Astrocyte (in vitro differentiated cells and primary cell): ENCODE results near the gene CARM1.

Source experiments
- CTCF ChIP-seq: IDR thresholded peaks from 2 replicates; pipeline ENCODE4 v1.5.1; 2011; ENCODE audit warnings: low read depth, mild to moderate bottlenecking, inconsistent platforms, low read length, moderate library complexity; ENCODE audit not compliant: insufficient read depth
- EZH2 ChIP-seq: IDR thresholded peaks from 2 replicates; pipeline ENCODE4 v1.6.1; 2012; ENCODE audit warnings: mild to moderate bottlenecking, low read length, inconsistent platforms; ENCODE audit not compliant: insufficient read depth

GRCh38 chr19:10916602-10917001 is 45.2 kb downstream of the CARM1 start:
- TF ChIP-seq CTCF (no peak), EZH2 (no peak)
